Adrenal gland (tissue), 12 donors: ENCODE measurements around the gene WBP2NL. TPM values are rescaled to one million over a fixed set of nuclear protein-coding genes. Genes with fewer than 3 reads are reported as not detected.
A peak's percentile ranks its signal among the peaks of the same experiment; 100 is the strongest.
"Not testable (repeated sequence)": the region's sequence is repeated elsewhere in the genome, so short reads cannot be mapped to it uniquely, and the experiment has no call there.

Source experiments
- DNase-seq, 7 donors: peaks; one replicate each; pipeline ENCODE4 v3.0.0-alpha.2; 2019 to 2020
- H3K27ac ChIP-seq, 5 donors: fragments of 200-600 bp; sonication (generic) in 4 of 5; 1 replicate in 3 of 5; 2 replicates in 2 of 5; pipeline versions ENCODE4 v1.5.1 to v1.8.0; 2016 to 2020; ENCODE audit warnings: mild to moderate bottlenecking in 1 of 5
- H3K27me3 ChIP-seq: fragments of 200-600 bp; 2 replicates; pipeline ENCODE4 v1.8.0; 2021
- H3K36me3 ChIP-seq, 2 donors: fragments of 200-600 bp; replicated peaks in 1 of 2; 1 replicate in 1 of 2; 2 replicates in 1 of 2; pipeline versions ENCODE4 v1.5.1 to v1.8.0; 2018 to 2022
- H3K4me1 ChIP-seq, 2 donors: fragments of 200-600 bp; replicated peaks in 1 of 2; 1 replicate in 1 of 2; 2 replicates in 1 of 2; pipeline versions ENCODE4 v1.5.1 to v1.8.0; 2018 to 2021
- H3K4me3 ChIP-seq, 4 donors: fragments of 200-600 bp; sonication (generic) in 3 of 4; one replicate each; pipeline ENCODE4 v1.5.1; 2016 to 2018
- H3K9me3 ChIP-seq, 3 donors: fragments of 200-600 bp; sonication (generic) in 1 of 3; replicated peaks in 1 of 3; 1 replicate in 2 of 3; 2 replicates in 1 of 3; pipeline versions ENCODE4 v1.5.1 to v1.8.0; 2016 to 2021
- POLR2A ChIP-seq, 2 donors: fragments of 450-650 bp; IDR thresholded peaks; one replicate each; pipeline ENCODE4 v1.6.1; 2017; ENCODE audit warnings: antibody characterized with exemption in 2 of 2, mild to moderate bottlenecking in 2 of 2, moderate library complexity in 1 of 2
- WGBS, 4 donors: extraction: QIAGEN DNeasy Blood & Tissue Kit in 2 of 4; methylation state at CpG; one replicate each; pipeline versions ENCODE4 v1.1.5 to v1.1.7; 2013 to 2017; 5-methylcytosine and 5-hydroxymethylcytosine counted together
- intact Hi-C, 2 donors: fragments of 100-400 bp; cut with DNase I; formaldehyde crosslinking; loops; one replicate each; pipeline versions ENCODE4 v1.14.1 to v1.15.0; 2022 to 2023
- polyA plus RNA-seq, 3 donors: library from polyadenylated mRNA; stranded (reverse); fragments of 200-250 nt in 2 of 3; fragments of 350-450 nt in 1 of 3; fragmentation: Illumina TruSeq in 1 of 3; extraction: RNeasy Lipid Tissue Mini Kit (QIAGEN cat#74804) in 1 of 3; gene quantifications; one replicate each; pipeline ENCODE4 v1.2.3, GENCODE V29; 2013 to 2014
- total RNA-seq, 9 donors: library from RNA; depleted of rRNA in 4 of 9; stranded (reverse); fragments of >200 nt in 4 of 9; fragments of 120-200 nt in 1 of 9; fragmentation: NEBNext Ultra II Directional in 1 of 9; extraction: Animal tissue kit (Norgen Biotek cat#: 25700) in 1 of 9; gene quantifications; one replicate each; pipeline versions ENCODE4 v1.1.0 to v1.2.4, GENCODE V29; 2013 to 2023
- TF ChIP-seq, protein P1 (sequence below), 6 experiments: fragments of 450-650 bp in 4 of 6; fragments of 200-600 bp in 2 of 6; sonication (generic) in 1 of 6; IDR thresholded peaks; 1 replicate in 5 of 6; 2 replicates in 1 of 6; pipeline versions ENCODE4 v1.5.1 to v1.8.0; 2016 to 2021; ENCODE audit warnings: antibody characterized with exemption in 6 of 6, mild to moderate bottlenecking in 2 of 6, moderate library complexity in 1 of 6
- donor health status: healthy with polysubstance abuse.
- donor health status: Bipolar disorder and iron deficiency.
- donor health status: DM: yes; HTN: yes; CAD: no.
- donor health status: DM: no; HTN: no; CAD: no.
- donor health status: DM: no; HTN: no; CAD: no.
- donor health status: DM: yes; HTN: yes; CAD: no.

The WBP2NL gene
- total and polyA plus RNA-seq, 12 donors = 0.35 to 2.0 (median 0.62) TPM; not detected in 1

GRCh38 chr22:42068291-42068690 is 69.7 kb downstream of the WBP2NL start:
- peaks cover 0 to 33% of the 10 kb centered on the region in 2 donors for H3K36me3 ChIP-seq
- DNase-seq = peak in 2 of 7 donors; percentile 17 to 48
- H3K9me3 ChIP-seq = no peaks in the 10 kb centered on the region
- peaks cover 6 to 16% of the 10 kb centered on the region in 2 donors for H3K4me1 ChIP-seq
- H3K4me3 ChIP-seq = no peak overlapping the region
- 48 to 89% (median 85%) methylated on average over 2 to 4 of the region's 4 CpGs for WGBS, 4 donors
- no peak overlapping the region for H3K27ac ChIP-seq
- H3K27me3 ChIP-seq = no peaks in the 10 kb centered on the region
- intact Hi-C loops = no loop called here
- TF ChIP-seq, protein P1, sequence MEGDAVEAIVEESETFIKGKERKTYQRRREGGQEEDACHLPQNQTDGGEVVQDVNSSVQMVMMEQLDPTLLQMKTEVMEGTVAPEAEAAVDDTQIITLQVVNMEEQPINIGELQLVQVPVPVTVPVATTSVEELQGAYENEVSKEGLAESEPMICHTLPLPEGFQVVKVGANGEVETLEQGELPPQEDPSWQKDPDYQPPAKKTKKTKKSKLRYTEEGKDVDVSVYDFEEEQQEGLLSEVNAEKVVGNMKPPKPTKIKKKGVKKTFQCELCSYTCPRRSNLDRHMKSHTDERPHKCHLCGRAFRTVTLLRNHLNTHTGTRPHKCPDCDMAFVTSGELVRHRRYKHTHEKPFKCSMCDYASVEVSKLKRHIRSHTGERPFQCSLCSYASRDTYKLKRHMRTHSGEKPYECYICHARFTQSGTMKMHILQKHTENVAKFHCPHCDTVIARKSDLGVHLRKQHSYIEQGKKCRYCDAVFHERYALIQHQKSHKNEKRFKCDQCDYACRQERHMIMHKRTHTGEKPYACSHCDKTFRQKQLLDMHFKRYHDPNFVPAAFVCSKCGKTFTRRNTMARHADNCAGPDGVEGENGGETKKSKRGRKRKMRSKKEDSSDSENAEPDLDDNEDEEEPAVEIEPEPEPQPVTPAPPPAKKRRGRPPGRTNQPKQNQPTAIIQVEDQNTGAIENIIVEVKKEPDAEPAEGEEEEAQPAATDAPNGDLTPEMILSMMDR (IDR thresholded peaks at IDR 0.05) = no peak
- no peak for TF ChIP-seq POLR2A (IDR thresholded peaks at IDR 0.05)

GRCh38 chr22:42069801-42070516 is 71.4 kb downstream of the WBP2NL start:
- TF ChIP-seq POLR2A (IDR thresholded peaks at IDR 0.05) = no peak
- TF ChIP-seq, protein P1 (IDR thresholded peaks at IDR 0.05) = no peak
- 19 to 53% (median 24%) methylated on average over 6 to 19 of the region's 19 CpGs for WGBS, 4 donors
- peak overlapping the region in 3 of 4 donors; percentile 27 to 77 (median 66) for H3K4me3 ChIP-seq
- H3K36me3 ChIP-seq = peaks cover 0 to 27% of the 10 kb centered on the region in 2 donors
- peak in 2 of 7 donors; percentile 27 to 48 for DNase-seq
- no peaks in the 10 kb centered on the region for H3K27me3 ChIP-seq
- no peaks in the 10 kb centered on the region for H3K9me3 ChIP-seq
- peaks cover 6 to 29% of the 10 kb centered on the region in 2 donors for H3K4me1 ChIP-seq
- intact Hi-C loops = loop anchor here in 1 of 2 donors (5.0 kb wide), 1 partner anchor 383 kb away; the partner anchor contains the start of gene SNU13
- H3K27ac ChIP-seq = peak overlapping the region; percentile 58 to 95 (median 83)

DNA sequence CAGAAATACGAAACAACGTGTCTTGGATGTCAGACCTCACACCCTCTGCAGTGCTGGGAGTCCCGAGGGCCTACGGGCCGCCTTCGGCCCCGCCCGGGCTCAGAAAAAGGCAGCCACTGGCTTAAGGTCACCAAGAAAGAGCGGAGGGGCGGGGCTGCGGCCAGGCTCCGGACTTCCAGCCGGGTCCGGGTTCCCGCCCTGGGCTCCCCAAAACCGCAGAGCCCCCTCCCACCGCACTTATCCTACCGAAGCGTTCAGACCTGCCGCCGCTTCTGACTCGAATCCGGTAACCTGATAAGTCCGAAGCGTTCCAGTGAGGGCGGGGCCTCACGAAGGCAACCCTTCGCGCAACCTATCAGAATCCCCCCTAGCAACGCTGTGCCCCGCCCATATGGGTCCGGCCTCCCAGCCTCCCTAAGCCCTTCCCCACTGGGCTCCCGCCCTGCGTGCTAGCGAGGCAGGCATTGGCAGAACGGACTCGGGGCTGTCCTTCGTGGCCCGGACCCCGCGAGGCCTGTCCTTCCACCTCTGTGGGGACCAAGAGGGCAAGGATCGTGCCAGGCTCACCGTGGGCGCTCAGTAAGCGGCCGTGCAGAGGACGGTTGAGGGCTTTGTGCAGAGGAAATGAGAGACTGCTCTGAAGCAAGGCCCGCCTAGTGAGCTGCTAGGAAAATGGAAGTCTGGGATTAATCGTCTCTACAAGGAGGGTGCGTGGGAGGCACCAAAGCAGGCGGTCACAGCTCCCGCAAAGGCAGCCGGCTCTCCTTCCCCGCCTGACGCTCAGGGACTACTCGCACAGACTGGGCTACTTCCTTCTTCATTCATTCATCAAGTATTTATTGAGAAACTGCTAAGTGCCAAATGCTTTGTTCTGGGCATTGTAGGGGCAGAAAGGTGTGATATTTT is 72.2 kb downstream of the WBP2NL start, which contains the start of gene NAGA:
Gene NAGA (minus strand): TSS at position 296 of the 906 bp plus-strand sequence. CDS start 515 bp downstream, outside the sequence.
- Histone ChIP-seq H3K27me3 (no peaks in the 10 kb centered on the region), H3K36me3 (peaks cover 0 to 19% of the 10 kb centered on the region in 2 donors), H3K9me3 (no peaks in the 10 kb centered on the region), H3K27ac (peak within 1 kb of the TSS; percentile 58 to 95 (median 83)), H3K4me1 (peaks cover 6 to 29% of the 10 kb centered on the region in 2 donors), H3K4me3 (peak within 1 kb of the TSS in 3 of 4 donors; percentile 27 to 77 (median 66))
- 0 to 1% (median 0%) methylated on average over 7 to 56 of the region's 56 CpGs for WGBS, 4 donors
- peak; percentile 93 to 98 (median 97) for DNase-seq
- intact Hi-C loops = loop anchor here in 1 of 2 donors (5.0 kb wide), 1 partner anchor 383 kb away; the partner anchor contains the start of gene SNU13
- TF ChIP-seq POLR2A (IDR thresholded peaks at IDR 0.05) = peak; percentile 44 to 92
- TF ChIP-seq, protein P1 (IDR thresholded peaks at IDR 0.05) = no peak

DNA sequence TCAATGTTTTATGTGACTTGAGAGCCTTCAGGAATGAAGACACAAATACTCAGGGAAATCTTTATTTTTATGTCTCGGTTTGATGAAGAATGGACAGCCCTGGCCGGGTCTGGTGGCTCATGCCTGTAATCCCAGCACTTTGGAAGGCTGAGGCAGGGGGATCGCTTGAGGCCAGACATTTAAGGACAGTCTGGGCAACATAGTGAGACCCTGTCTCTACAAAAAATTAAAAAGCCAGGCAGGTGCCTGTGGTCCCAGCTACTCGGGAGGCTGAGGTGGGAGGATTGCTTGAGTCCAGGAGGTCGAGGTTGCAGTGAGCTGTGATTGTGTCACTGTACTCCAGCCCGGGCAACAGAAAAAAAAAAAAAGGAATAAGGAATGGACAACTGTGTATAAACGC is 72.9 kb downstream of the WBP2NL start:
- WGBS, 4 donors = 68 to 76% (median 70%) methylated on average over 7 of the region's 7 CpGs
- Histone ChIP-seq H3K27ac (peak overlapping the region in 4 of 5 donors; percentile 58 to 95 (median 87)), H3K4me3 (peak overlapping the region in 1 of 4 donors; percentile 77), H3K4me1 (peaks cover 6 to 29% of the 10 kb centered on the region in 2 donors), H3K36me3 (peaks cover 0 to 13% of the 10 kb centered on the region in 2 donors)
- intact Hi-C loops = loop anchor here in 1 of 2 donors (5.0 kb wide), 1 partner anchor 384 kb away; the partner anchor contains the start of gene SNU13
- H3K9me3 ChIP-seq, H3K27me3 ChIP-seq: not testable (repeated sequence)
- peak in 2 of 7 donors; percentile 16 to 43 for DNase-seq
